Stimulated activated CD4-positive, alpha-beta T cell treated with anti-CD3 and anti-CD28 coated beads, Interleukin-2, amount 100 ng/mL, for 4 hours (primary cell): ENCODE results near the gene LIMA1.
"Not testable (repeated sequence)": the region's sequence is repeated elsewhere in the genome, so short reads cannot be mapped to it uniquely, and the experiment has no call there.

Experiments
- DNase-seq: peaks from one replicate; pipeline ENCODE4 v3.0.0-alpha.2; 2020; ENCODE audit warnings: low read depth

Gene LIMA1

DNA sequence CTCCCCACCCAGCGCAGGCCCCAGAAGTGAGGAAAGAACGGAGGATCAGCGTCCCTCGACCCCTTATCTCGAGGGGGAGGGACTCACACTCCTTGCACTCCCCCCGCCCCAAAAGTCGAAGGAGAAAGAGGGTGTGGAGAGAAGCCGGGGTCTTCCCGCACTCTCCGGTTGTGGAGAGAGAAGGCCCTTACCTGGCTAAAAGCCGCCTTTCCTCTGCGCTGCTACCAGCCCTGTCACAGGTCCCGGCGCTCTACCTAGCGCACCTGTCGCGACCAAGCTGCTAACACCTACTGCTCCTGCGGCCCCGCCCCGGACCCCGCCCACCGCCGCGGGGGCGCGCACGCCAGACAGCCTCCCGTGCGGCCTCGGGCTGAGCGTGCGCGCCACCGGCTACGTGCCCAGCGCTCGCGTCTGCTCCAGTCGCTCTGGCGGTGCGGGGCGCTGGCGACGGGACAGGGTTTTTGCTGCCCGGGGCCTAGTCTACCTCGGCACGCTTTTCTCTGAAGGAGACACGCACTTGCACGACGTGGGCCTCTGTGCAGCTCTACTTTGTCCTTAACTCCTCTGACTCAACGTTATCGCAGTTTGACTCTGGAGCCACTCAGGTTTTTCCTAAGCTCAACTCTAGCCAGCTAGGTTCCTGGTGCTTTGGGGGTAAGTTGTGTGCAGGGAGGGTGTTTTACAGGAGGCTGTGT, at the start of gene LIMA1:
Gene LIMA1, minus strand, starts transcription at position 292 of the 695 bp plus-strand sequence. CDS start 34,769 bp downstream, outside the sequence.
- DNase-seq, result peak; percentile 91

GRCh38 chr12:50331745-50332144, 48.4 kb upstream of the LIMA1 start:
- no peak for DNase-seq

- DNase-seq, result not testable (repeated sequence)
These were observed 45.3 kb upstream of the LIMA1 start for GRCh38 chr12:50328664-50329063.

- DNase-seq, result no peak
These were observed 43.4 kb upstream of the LIMA1 start for GRCh38 chr12:50326590-50327284.

GRCh38 chr12:50325890-50326391, 42.6 kb upstream of the LIMA1 start:
- no peak for DNase-seq

GRCh38 chr12:50324770-50325169, 41.5 kb upstream of the LIMA1 start:
- DNase-seq, result not testable (repeated sequence)

DNA sequence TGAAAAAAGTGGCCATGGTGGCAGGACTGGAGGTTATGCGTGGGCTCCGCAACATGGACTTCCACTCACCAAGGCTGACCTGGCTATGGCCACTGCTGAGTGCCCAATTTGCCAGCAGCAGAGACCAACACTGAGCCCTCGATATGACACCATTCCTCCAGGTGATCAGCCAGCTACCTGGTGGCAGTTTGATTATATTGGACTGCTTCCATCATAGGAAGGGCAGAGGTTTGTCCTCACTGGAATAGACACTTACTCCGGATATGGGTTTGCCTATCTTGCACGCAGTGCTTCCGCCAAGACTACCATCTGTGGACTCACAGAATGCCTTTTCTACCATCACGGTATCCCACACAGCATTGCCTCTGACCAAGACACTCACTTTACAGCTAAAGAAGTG, 40.8 kb upstream of the LIMA1 start:
- not testable (repeated sequence) for DNase-seq

- DNase-seq, result no peak
These were observed 38.9 kb upstream of the LIMA1 start for GRCh38 chr12:50322206-50322605.

DNA sequence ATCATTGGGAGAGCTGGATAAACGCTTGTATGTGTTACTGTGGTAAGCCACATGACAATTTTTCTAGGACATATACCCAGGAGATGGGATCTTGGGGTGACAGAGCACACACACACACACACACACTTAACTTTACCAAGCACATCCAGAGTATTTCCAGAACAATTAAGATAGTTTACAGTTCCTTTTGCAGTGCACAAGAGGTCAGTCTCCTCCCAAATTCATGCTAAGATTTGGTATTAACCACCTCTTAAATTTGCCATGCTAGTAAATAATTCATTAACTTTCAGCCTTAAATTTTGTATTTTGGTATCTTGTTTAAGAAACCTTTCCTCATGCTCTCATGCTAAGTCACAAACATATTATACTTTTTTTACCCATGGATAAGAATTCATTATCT, 33.9 kb upstream of the LIMA1 start:
- DNase-seq, result no peak

- DNase-seq, result no peak
These were observed 32.5 kb upstream of the LIMA1 start for GRCh38 chr12:50315803-50316202.

GRCh38 chr12:50314636-50315312, 31.5 kb upstream of the LIMA1 start:
- DNase-seq, result no peak

DNA sequence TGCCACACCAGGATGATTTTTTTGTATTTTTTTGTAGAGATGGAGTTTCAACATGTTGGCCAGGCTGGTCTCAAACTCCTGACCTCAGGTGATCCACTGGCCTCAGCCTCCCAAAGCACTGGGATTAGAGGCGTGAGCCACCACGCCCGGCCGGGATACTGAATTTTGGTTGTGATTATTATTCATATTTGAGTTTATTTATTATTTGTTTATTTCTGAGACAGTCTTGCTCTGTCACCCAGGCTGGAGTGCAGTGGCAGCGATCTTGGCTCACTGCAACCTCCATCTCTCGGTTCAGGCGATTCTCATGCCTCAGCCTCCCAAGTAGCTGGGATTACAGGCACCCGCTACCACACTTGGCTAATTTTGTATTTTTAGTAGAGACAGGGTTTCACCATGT, 30.7 kb upstream of the LIMA1 start:
- not testable (repeated sequence) for DNase-seq

GRCh38 chr12:50313256-50313931, 30.1 kb upstream of the LIMA1 start:
- DNase-seq, result no peak

DNA sequence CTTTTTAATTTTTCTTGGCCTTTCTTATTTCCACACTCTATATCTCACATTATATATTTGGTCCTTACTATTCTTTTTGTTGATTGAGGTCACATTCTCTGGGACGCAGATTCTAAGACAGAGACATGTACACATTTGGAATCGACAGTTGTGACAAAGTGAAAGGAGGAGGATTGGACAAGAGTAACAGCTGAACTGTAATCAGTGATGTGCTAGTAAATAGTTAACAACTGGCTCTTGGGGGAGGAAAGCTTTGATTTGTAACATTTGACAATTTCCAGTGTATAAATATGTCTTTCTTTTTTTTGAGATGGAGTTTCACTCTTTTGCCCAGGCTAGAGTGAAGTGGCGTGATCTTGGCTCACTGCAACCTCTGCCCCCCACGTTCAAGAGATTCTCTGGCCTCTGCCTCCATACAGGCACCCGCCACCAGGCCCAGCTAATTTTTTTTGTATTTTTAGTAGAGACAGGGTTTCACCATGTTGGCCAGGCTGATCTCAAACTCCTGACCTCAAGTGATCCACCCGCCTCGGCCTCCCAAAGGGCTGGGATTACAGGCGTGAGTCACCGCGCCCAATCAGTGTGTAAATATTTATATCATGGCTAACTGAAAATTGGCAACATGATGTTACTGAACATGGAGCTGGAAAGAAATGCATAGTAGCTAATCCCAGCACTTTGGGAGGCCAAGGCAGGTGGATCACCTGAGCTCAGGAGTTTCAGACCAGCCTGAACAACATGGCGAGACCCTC, 28.7 kb upstream of the LIMA1 start:
- DNase-seq, result not testable (repeated sequence)

DNA sequence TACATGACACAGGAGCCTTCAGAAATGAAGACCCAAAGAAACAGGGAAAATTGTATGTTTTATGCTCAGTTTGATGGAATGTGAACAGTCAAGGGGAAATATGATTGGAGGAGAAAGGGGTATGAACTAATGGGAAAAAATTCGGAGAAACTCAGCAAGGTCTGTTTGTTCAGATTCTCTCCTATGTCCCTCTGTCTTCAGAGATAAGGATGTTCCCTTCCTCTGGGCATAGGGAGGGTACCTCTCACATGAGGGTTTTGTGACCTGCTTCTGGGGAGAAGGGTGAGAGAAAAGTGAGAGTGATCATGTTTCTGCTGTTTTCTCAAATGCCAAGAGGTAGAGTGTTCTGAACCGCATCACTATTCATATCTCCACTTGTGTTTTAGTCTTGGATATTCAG, 26.6 kb upstream of the LIMA1 start:
- no peak for DNase-seq

- no peak for DNase-seq
These were observed 19.4 kb upstream of the LIMA1 start for GRCh38 chr12:50302686-50303085.

DNA sequence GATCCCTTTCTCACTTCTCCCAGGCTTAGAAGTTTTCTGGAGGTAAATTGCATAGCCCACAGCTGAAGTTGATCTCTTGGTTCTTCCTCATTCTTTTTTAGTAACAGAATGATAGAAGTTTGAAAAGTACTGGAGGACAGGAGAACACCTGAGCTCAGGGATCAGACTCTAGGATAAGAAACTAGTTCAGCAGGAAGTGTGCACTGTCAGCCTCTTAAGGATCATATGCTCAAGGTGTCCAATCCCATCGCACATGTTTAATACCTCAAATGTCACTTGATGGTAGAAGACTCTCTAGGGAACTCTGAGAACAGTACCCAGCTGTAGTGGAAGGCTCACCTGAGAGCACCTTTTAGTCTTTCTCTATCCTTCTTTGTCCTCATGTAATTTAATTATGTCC, 14.7 kb upstream of the LIMA1 start:
- no peak for DNase-seq

- DNase-seq, result no peak
These were observed 13.7 kb upstream of the LIMA1 start for GRCh38 chr12:50297027-50297426.

DNA sequence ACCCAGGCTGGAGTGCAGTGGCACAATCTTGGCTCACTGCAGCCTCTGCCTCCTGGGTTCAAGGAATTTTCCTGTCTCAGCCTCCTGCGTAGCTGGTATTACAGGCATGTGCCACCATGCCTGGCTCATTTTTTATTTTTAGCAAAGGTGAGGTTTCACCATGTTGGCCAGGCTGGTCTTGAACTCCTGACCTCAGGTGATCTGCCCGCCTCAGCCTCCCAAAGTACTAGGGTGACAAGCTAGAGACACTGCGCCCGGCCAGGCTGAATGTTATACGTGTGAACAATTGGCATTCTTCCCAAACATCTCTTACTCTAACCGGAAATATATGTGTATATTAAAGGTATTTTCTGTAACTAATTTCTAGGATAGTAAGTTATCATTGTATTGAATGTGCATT, 13.2 kb upstream of the LIMA1 start:
- DNase-seq, result no peak

DNA sequence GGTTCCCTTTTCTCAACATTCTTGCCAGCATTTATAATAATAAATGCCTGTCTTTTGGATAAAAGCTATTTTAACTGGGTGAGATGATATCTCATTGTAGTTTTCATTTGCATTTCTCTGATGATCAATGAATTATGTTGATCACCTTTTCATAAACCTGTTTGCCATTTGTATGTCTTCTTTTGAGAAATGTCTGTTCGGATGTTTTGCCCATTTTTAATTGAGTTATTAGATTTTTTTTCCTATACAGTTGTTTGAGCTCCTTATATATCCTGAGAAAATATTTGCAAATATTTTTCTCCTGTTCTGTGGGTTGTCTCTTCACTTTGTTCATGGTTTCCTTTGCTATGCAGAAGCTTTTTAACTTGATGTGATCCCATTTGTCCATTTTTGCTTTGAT, 8.1 kb upstream of the LIMA1 start:
- DNase-seq, result no peak

- DNase-seq, result not testable (repeated sequence)
These were observed 7.4 kb upstream of the LIMA1 start for GRCh38 chr12:50290692-50291091.

GRCh38 chr12:50287271-50287670, 4.0 kb upstream of the LIMA1 start:
- no peak for DNase-seq
